ENCODE data around the gene NAALADL2.

- no peak for TF ChIP-seq CTCF (IDR thresholded peaks at IDR 0.05; ENCODE audit: control extremely low read depth in 1 of 3, insufficient read depth in 1 of 3, low read depth in 1 of 3, low read length in 3 of 3)
- TF ChIP-seq POLR2A (IDR thresholded peaks at IDR 0.05; ENCODE audit: control extremely low read depth in 1 of 2, low read depth in 2 of 2, low read length in 2 of 2), result no peak
- TF ChIP-seq SUZ12 (IDR thresholded peaks at IDR 0.05; ENCODE audit: low read length), result no peak
- no peak for TF ChIP-seq POU5F1 (IDR thresholded peaks at IDR 0.05; ENCODE audit: low read depth, low read length)
- no peak for TF ChIP-seq CBX5 (IDR thresholded peaks at IDR 0.05; ENCODE audit: low read depth, low read length)
- TF ChIP-seq RBBP5 (IDR thresholded peaks at IDR 0.05; ENCODE audit: borderline replicate concordance, low read depth, low read length), result no peak
- TF ChIP-seq ATF3 (IDR thresholded peaks at IDR 0.05; ENCODE audit: insufficient read depth, low read depth, low read length), result no peak
- no peak for TF ChIP-seq GABPA (IDR thresholded peaks at IDR 0.05; ENCODE audit: borderline replicate concordance, insufficient read depth, low read length)
- no peak for TF ChIP-seq CHD1 (IDR thresholded peaks at IDR 0.05; ENCODE audit: low read depth, low read length)
- TF ChIP-seq CEBPB (IDR thresholded peaks at IDR 0.05; ENCODE audit: low read depth, low read length), result no peak
- no peak for TF ChIP-seq USF2 (IDR thresholded peaks at IDR 0.05; ENCODE audit: low read length)
These were observed 398.0 kb downstream of the NAALADL2 start for GRCh38 chr3:175257123-175257522.
